Adrenal gland (tissue), 12 donors: ENCODE results near the gene CLEC10A. TPM values are rescaled to one million over a fixed set of nuclear protein-coding genes. Genes with fewer than 3 reads are reported as not detected.
"Not testable (repeated sequence)": the region's sequence is repeated elsewhere in the genome, so short reads cannot be mapped to it uniquely, and the experiment has no call there.

Experiments
- DNase-seq, 7 donors: peaks; one replicate each; pipeline ENCODE4 v3.0.0-alpha.2; 2019 to 2020
- H3K27ac ChIP-seq, 5 donors: fragments of 200-600 bp; sonication (generic) in 4 of 5; 1 replicate in 3 of 5; 2 replicates in 2 of 5; pipeline versions ENCODE4 v1.5.1 to v1.8.0; 2016 to 2020; ENCODE audit warnings: mild to moderate bottlenecking in 1 of 5
- H3K27me3 ChIP-seq: fragments of 200-600 bp; 2 replicates; pipeline ENCODE4 v1.8.0; 2021
- H3K36me3 ChIP-seq, 2 donors: fragments of 200-600 bp; replicated peaks in 1 of 2; 1 replicate in 1 of 2; 2 replicates in 1 of 2; pipeline versions ENCODE4 v1.5.1 to v1.8.0; 2018 to 2022
- H3K4me1 ChIP-seq, 2 donors: fragments of 200-600 bp; replicated peaks in 1 of 2; 1 replicate in 1 of 2; 2 replicates in 1 of 2; pipeline versions ENCODE4 v1.5.1 to v1.8.0; 2018 to 2021
- H3K4me3 ChIP-seq, 4 donors: fragments of 200-600 bp; sonication (generic) in 3 of 4; one replicate each; pipeline ENCODE4 v1.5.1; 2016 to 2018
- H3K9me3 ChIP-seq, 3 donors: fragments of 200-600 bp; sonication (generic) in 1 of 3; replicated peaks in 1 of 3; 1 replicate in 2 of 3; 2 replicates in 1 of 3; pipeline versions ENCODE4 v1.5.1 to v1.8.0; 2016 to 2021
- POLR2A ChIP-seq, 2 donors: fragments of 450-650 bp; IDR thresholded peaks; one replicate each; pipeline ENCODE4 v1.6.1; 2017; ENCODE audit warnings: antibody characterized with exemption in 2 of 2, mild to moderate bottlenecking in 2 of 2, moderate library complexity in 1 of 2
- WGBS, 4 donors: extraction: QIAGEN DNeasy Blood & Tissue Kit in 2 of 4; methylation state at CpG; one replicate each; pipeline versions ENCODE4 v1.1.5 to v1.1.7; 2013 to 2017; 5-methylcytosine and 5-hydroxymethylcytosine counted together
- intact Hi-C, 2 donors: fragments of 100-400 bp; cut with DNase I; formaldehyde crosslinking; loops; one replicate each; pipeline versions ENCODE4 v1.14.1 to v1.15.0; 2022 to 2023
- polyA plus RNA-seq, 3 donors: library from polyadenylated mRNA; stranded (reverse); fragments of 200-250 nt in 2 of 3; fragments of 350-450 nt in 1 of 3; fragmentation: Illumina TruSeq in 1 of 3; extraction: RNeasy Lipid Tissue Mini Kit (QIAGEN cat#74804) in 1 of 3; gene quantifications; one replicate each; pipeline ENCODE4 v1.2.3, GENCODE V29; 2013 to 2014
- total RNA-seq, 9 donors: library from RNA; depleted of rRNA in 4 of 9; stranded (reverse); fragments of >200 nt in 4 of 9; fragments of 120-200 nt in 1 of 9; fragmentation: NEBNext Ultra II Directional in 1 of 9; extraction: Animal tissue kit (Norgen Biotek cat#: 25700) in 1 of 9; gene quantifications; one replicate each; pipeline versions ENCODE4 v1.1.0 to v1.2.4, GENCODE V29; 2013 to 2023
- TF ChIP-seq, protein P1 (sequence below), 6 experiments: fragments of 450-650 bp in 4 of 6; fragments of 200-600 bp in 2 of 6; sonication (generic) in 1 of 6; IDR thresholded peaks; 1 replicate in 5 of 6; 2 replicates in 1 of 6; pipeline versions ENCODE4 v1.5.1 to v1.8.0; 2016 to 2021; ENCODE audit warnings: antibody characterized with exemption in 6 of 6, mild to moderate bottlenecking in 2 of 6, moderate library complexity in 1 of 6
- donor health status: healthy with polysubstance abuse.
- donor health status: Bipolar disorder and iron deficiency.
- donor health status: DM: yes; HTN: yes; CAD: no.
- donor health status: DM: no; HTN: no; CAD: no.
- donor health status: DM: no; HTN: no; CAD: no.
- donor health status: DM: yes; HTN: yes; CAD: no.

CLEC10A gene
- total and polyA plus RNA-seq, 12 donors, result 0.83 to 14.1 (median 4.7) TPM

DNA sequence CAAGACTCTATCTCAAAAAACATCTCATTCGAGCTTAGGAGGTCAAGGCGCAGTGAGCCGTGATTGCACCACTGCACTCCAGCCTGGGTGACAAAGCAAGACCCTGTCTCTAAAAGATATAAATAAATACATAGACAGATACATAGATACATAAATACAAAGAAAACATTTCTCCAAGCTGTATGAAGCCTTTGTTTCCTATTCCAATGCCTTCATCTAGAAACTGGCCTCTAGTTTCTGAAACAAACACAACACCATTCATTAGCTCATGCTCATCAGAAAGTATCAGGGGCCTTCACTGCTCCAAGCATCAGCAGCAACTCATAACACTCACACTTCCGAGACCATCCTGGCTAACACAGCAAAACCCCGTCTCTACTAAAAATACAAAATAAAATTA lies 44.9 kb upstream of the CLEC10A start:
- intact Hi-C loops, result no loop called here
- DNase-seq, result no peak
- H3K4me1 ChIP-seq, result peaks cover 0 to 5% of the 10 kb centered on the region in 2 donors
- H3K27me3 ChIP-seq, result no peaks in the 10 kb centered on the region
- no peaks in the 10 kb centered on the region for H3K36me3 ChIP-seq
- 74 to 83% (median 79%) methylated on average over 5 of the region's 5 CpGs for WGBS, 4 donors
- H3K27ac ChIP-seq, result no peak overlapping the region
- no peak overlapping the region for H3K4me3 ChIP-seq
- TF ChIP-seq POLR2A (IDR thresholded peaks at IDR 0.05), result no peak
- TF ChIP-seq, protein P1, sequence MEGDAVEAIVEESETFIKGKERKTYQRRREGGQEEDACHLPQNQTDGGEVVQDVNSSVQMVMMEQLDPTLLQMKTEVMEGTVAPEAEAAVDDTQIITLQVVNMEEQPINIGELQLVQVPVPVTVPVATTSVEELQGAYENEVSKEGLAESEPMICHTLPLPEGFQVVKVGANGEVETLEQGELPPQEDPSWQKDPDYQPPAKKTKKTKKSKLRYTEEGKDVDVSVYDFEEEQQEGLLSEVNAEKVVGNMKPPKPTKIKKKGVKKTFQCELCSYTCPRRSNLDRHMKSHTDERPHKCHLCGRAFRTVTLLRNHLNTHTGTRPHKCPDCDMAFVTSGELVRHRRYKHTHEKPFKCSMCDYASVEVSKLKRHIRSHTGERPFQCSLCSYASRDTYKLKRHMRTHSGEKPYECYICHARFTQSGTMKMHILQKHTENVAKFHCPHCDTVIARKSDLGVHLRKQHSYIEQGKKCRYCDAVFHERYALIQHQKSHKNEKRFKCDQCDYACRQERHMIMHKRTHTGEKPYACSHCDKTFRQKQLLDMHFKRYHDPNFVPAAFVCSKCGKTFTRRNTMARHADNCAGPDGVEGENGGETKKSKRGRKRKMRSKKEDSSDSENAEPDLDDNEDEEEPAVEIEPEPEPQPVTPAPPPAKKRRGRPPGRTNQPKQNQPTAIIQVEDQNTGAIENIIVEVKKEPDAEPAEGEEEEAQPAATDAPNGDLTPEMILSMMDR (IDR thresholded peaks at IDR 0.05), result no peak
- H3K9me3 ChIP-seq, result no peaks in the 10 kb centered on the region

DNA sequence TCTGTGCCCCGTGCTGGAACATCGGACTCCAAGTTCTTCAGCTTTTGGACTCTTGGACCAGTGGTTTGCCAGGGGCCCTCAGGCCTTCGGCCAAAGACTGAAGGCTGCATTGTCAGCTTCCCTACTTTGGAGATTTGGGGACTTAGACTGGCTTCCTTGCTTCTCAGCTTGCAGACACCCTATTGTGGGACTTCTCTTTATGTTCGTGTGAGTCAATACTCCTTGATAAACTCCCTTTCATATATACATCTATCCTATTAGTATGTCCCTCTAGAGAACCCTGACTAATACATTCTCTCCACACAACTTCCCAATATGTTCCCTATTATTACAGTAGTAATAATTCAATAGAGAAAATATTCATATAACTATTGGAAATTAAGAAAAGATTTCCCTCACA lies 43.8 kb upstream of the CLEC10A start:
- no peak for TF ChIP-seq POLR2A (IDR thresholded peaks at IDR 0.05)
- TF ChIP-seq, protein P1 (IDR thresholded peaks at IDR 0.05), result no peak
- Histone ChIP-seq H3K27me3 (no peaks in the 10 kb centered on the region), H3K4me3 (no peak overlapping the region), H3K4me1 (peaks cover 0 to 9% of the 10 kb centered on the region in 2 donors), H3K36me3 (no peaks in the 10 kb centered on the region), H3K27ac (no peak overlapping the region), H3K9me3 (no peaks in the 10 kb centered on the region)
- intact Hi-C loops, result no loop called here
- WGBS, 4 donors, result 55 to 84% (median 82%) methylated on average over 2 to 4 of the region's 4 CpGs
- no peak for DNase-seq

DNA sequence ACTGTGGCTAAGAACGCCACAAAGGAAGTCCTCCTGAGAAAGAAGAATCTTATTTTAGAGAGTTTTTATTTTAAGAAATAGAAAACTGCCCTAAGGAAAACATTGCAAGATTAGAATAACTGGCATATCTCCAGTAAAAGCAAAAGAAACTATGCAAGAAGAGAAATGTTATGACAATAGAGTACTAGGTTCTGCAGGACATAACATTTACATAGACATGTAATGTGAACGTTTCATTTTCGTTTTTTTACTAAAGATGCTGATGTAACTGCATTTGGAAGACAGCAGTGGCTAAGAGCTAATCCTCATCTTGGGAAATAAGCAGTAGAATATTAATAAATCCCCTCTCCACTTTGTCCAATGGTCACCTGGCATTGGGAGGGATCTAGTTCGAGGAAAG lies 42.3 kb upstream of the CLEC10A start:
- H3K9me3 ChIP-seq, result no peaks in the 10 kb centered on the region

DNA sequence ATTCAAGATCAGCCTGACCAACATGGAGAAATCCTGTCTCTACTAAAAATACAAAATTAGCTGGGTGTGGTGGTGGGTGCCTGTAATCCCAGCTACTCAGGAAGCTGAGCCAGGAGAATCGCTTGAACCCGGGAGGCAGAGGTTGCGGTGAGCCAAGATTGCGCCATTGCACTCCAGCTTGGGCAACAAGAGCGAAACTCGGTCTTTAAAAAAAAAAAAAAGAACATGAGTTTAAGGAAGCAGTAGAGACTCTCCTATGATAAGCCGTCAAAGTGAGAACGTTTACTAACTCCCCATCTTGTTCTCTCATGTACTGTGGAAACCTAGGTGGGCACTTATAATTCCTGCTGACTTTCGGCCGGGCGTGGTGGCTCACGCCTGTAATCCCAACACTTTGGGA lies 40.6 kb upstream of the CLEC10A start:
- H3K9me3 ChIP-seq, H3K4me1 ChIP-seq, H3K36me3 ChIP-seq, intact Hi-C loops, H3K27me3 ChIP-seq, DNase-seq, H3K4me3 ChIP-seq: not testable (repeated sequence)
- H3K27ac ChIP-seq, result peak overlapping the region in 3 of 5 donors; percentile 38 to 85 (median 54)
- WGBS, 4 donors, result 67 to 76% (median 69%) methylated on average over 12 of the region's 12 CpGs

More for the DNA sequence above, 42.3 kb upstream of the CLEC10A start:
- DNase-seq, result no peak
- Histone ChIP-seq H3K27me3 (no peaks in the 10 kb centered on the region), H3K36me3 (no peaks in the 10 kb centered on the region), H3K27ac (no peak overlapping the region), H3K4me1 (peaks cover 0 to 9% of the 10 kb centered on the region in 2 donors), H3K4me3 (no peak overlapping the region)
- intact Hi-C loops, result no loop called here
- no peak for TF ChIP-seq POLR2A (IDR thresholded peaks at IDR 0.05)
- TF ChIP-seq, protein P1 (IDR thresholded peaks at IDR 0.05), result no peak
- 23 to 30% (median 25%) methylated on average over 4 of the region's 4 CpGs for WGBS, 4 donors

DNA sequence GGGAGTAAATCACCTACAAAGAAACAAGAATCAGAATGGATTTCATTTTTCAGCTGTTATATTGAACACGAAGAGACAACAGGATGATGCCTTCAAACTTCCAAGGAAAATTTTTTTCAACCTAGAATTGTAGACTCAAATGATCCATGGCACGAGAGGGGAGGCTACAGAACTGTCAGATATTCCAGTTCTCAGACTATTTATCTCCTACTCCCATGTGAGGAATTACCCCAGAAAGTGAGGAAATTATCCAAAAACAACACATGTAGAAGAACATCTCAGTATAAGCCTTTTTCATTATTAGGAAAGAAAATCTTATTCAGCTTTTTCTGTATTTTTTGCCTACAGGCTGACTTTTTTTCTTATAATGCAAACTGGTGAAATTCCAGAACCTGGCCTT lies 40.1 kb upstream of the CLEC10A start:
- intact Hi-C loops, result no loop called here
- TF ChIP-seq, protein P1 (IDR thresholded peaks at IDR 0.05), result no peak
- no peak for TF ChIP-seq POLR2A (IDR thresholded peaks at IDR 0.05)
- H3K36me3 ChIP-seq, result no peaks in the 10 kb centered on the region
- peaks cover 0 to 9% of the 10 kb centered on the region in 2 donors for H3K4me1 ChIP-seq
- H3K9me3 ChIP-seq, result no peaks in the 10 kb centered on the region
- no peak for DNase-seq
- 45 to 61% (median 51%) methylated on average over 2 of the region's 2 CpGs for WGBS, 4 donors
- H3K27ac ChIP-seq, result peak overlapping the region in 2 of 5 donors; percentile 32 to 65
- H3K4me3 ChIP-seq, result no peak overlapping the region
- no peaks in the 10 kb centered on the region for H3K27me3 ChIP-seq
